HG03280 (cell line): ENCODE data around the gene KLK7.

Experiments used
- ATAC-seq: cut with Tn5 transposase; IDR thresholded peaks from one replicate; pipeline ENCODE4 v1.9.1; 2021; ENCODE audit warnings: mild to moderate bottlenecking, moderate library complexity; ENCODE audit not compliant: unreplicated experiment

Gene KLK7

DNA sequence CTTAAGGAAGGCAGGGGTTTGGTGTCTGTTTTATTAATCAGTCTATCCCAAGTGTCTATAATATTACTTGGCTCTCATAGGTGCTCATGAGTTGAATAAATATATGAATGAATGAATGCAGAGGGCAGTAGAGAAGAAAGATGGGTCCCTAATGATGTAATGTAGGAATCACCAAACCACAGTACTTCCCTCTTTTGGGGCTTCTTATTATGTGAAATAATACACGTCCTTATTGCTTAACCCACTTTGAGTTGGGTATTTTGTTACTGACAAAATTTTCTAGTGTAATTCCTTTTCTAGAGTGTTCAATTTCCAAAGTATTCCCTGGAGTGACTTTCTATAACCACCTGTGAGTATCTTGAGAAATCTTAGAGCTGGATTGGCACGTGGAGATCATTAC lies 44.1 kb downstream of the KLK7 start:
- no peak for ATAC-seq

DNA sequence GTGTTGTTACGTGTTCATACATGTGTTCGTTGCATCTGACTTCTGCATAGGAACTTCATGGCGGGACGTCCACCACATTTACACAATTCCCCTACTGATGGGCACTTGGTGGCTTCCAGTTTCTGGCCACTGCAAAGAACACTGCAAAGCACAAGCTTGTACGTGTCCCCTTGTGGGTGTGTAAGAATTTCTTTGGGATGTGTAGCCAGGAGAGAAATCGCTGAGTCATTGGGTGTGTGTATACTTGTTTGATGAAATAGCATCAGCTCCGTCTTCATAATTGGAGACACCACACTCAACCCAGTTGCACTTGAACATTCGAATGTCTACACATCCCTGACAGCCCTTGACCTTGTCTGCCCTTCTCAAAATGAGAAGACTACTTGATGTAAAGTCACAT lies 50.1 kb downstream of the KLK7 start:
- no peak for ATAC-seq

DNA sequence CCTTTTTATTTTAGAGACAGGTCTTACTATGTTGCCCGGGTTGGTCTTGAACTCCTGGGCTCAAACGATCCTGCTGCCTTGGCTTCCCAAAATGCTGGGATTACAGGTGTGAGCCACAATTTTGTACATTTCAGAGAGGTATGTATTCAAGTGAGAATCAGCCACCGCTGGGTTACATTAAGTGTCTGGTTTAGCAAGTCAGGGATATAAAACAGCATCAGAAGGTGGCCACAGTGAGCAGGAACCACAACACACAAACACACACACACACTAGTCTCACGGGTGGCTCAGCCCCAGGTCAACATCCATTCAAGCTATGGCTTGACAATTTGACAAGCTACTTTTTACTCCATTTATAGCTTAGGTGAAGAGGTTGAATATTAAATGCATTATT lies 51.0 kb downstream of the KLK7 start:
- ATAC-seq = no peak

DNA sequence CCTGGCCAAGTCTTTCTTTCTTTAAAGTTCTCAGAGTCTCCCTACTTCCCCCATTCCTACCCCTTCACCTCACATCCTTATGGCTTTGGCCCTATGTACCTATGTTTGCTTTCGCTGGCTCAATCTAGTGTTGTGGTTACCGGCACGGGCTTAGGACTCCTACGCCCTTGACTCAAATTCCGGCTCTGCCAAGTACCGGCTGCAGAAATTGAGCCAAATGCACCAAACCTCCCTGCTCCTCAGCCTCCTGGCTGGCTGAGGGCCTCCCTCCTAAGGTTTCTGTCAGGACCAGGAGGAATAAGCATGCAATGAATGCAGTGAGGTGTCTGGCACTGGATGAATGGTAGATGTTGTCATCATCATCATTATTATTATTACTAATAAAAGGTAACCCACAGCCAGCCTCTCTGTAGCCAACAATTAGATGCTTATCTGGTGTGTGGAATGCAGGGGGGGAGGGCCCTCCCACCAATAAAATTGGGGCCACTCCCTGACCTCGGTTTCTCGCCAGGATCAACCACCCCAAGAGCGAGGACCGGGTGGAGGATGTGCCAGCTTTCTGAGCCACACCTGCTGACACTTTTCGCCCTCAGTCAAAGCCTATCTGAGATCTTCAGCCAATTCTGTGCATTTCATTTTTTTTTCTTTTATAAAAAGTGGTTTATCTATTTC lies 51.6 kb downstream of the KLK7 start:
- no peak for ATAC-seq

DNA sequence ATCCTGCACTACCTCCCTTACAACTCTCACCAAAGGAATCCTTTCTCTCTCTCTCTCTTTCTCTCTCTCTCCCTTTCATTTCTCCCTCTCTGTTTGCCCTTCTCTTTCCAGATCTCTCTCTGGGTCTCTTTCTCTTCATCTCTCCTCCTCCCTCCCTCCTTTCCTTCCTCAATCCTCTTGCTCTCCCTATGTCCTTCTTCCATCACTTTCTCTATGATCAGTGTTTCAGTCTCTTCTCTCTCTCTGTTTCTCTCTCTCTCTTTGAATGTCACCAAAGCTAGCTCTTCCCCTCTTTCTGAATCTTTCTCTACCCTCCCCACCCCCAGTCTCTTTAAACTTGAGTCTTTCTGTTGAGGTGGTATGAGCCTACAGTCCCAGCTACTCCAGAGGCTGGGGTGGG lies 52.7 kb downstream of the KLK7 start:
- ATAC-seq = no peak

DNA sequence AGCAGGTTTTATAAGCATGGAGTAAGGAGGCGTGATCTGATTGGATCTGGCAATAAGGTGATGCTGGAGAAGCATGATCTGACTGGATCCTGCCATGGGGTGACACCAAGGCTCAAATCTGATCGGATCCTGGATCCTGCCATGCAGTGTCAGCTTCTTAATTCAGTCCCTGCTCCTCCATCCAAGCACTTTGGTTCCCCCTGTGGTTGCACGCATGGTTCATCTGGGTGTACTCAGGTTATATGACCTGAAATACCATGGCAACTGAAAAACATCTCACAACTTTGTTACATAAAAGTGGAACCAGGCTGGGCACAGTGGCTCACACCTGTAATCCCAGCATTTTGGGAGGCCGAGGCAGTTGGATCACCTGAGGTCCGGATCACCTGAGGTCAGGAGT lies 54.9 kb downstream of the KLK7 start:
- no peak for ATAC-seq
